ENCODE data around the gene ADGRV1. TPM values are rescaled to one million over a fixed set of nuclear protein-coding genes. Genes with fewer than 3 reads are reported as not detected.

The ADGRV1 gene
- total RNA-seq, 1 donor from 2014 or later: 0.13 TPM

GRCh38 chr5:90533794-90534193 is 24.8 kb upstream of the ADGRV1 start:
- intact Hi-C loops (cut with micrococcal nuclease): loop anchor here (5.0 kb wide), 1 partner anchor 249 kb away; no protein-coding TSS in a partner anchor
- Mint-ChIP-seq H3K36me3 (ENCODE audit: low read depth) (peaks cover 8% of the 10 kb centered on the region), H3K27me3 (peaks cover 39% of the 10 kb centered on the region), H3K4me3 (no peak overlapping the region), H3K27ac (no peak overlapping the region), H3K9me3 (no peaks in the 10 kb centered on the region), H3K4me1 (peaks cover 6% of the 10 kb centered on the region)
- no peak for ATAC-seq (ENCODE audit: low read depth)
- TF ChIP-seq CTCF (IDR thresholded peaks at IDR 0.05): no peak
- CTCF ChIA-PET: no interaction called here
- POLR2A ChIA-PET: no interaction called here
- no peak for DNase-seq

- ChIA-PET CTCF (no interaction called here), POLR2A (no interaction called here)
- Mint-ChIP-seq H3K9me3 (no peaks in the 10 kb centered on the region), H3K4me3 (no peak overlapping the region), H3K27ac (no peak overlapping the region), H3K4me1 (peaks cover 1% of the 10 kb centered on the region), H3K36me3 (ENCODE audit: low read depth) (peaks cover 2% of the 10 kb centered on the region), H3K27me3 (peaks cover 44% of the 10 kb centered on the region)
- DNase-seq: no peak
- no peak for TF ChIP-seq CTCF (IDR thresholded peaks at IDR 0.05)
- no peak for ATAC-seq (ENCODE audit: low read depth)
- intact Hi-C loops (cut with micrococcal nuclease): loop anchor here (5.0 kb wide), 1 partner anchor 247 kb away; no protein-coding TSS in a partner anchor
Observed at GRCh38 chr5:90534922-90535321, 23.7 kb upstream of the ADGRV1 start.

GRCh38 chr5:90542827-90543519 is 15.6 kb upstream of the ADGRV1 start:
- ChIA-PET CTCF (no interaction called here), POLR2A (no interaction called here)
- Mint-ChIP-seq H3K4me3 (no peak overlapping the region), H3K4me1 (no peaks in the 10 kb centered on the region), H3K27ac (no peak overlapping the region), H3K36me3 (ENCODE audit: low read depth) (no peaks in the 10 kb centered on the region), H3K9me3 (no peaks in the 10 kb centered on the region), H3K27me3 (peaks cover 42% of the 10 kb centered on the region)
- ATAC-seq (ENCODE audit: low read depth): no peak
- DNase-seq: no peak
- intact Hi-C loops (cut with micrococcal nuclease): no loop called here
- TF ChIP-seq CTCF (IDR thresholded peaks at IDR 0.05): no peak

DNA sequence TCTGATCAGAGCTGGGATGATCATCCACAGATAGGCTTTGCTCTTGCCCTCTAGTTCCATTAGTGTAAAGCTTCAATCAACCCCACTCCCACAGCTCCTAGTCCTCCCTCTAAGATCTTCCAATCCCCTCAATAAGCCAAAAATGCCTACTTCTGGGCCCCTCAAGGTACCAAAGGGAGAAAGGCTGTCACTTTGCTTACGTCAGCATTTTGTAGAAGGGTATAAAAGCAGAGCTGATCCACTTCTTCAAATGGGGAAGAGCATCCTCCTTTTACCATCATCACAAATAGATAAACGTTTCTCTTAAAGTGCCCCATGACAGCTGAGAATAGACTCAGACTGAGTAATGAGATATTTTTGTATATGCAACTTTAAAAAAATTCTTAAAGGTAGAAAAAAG is 13.1 kb upstream of the ADGRV1 start:
- H3K27ac Mint-ChIP-seq: no peak overlapping the region
- H3K9me3 Mint-ChIP-seq: no peaks in the 10 kb centered on the region
- H3K4me3 Mint-ChIP-seq: no peak overlapping the region
- ChIA-PET POLR2A (no interaction called here), CTCF (no interaction called here)
- DNase-seq (no peak), ATAC-seq (ENCODE audit: low read depth) (no peak)
- intact Hi-C loops (cut with micrococcal nuclease): no loop called here
- no peak for TF ChIP-seq CTCF (IDR thresholded peaks at IDR 0.05)
- no peaks in the 10 kb centered on the region for H3K36me3 Mint-ChIP-seq (ENCODE audit: low read depth)
- H3K4me1 Mint-ChIP-seq: peaks cover 2% of the 10 kb centered on the region
- H3K27me3 Mint-ChIP-seq: peaks cover 26% of the 10 kb centered on the region

- Mint-ChIP-seq H3K4me3 (no peak overlapping the region), H3K4me1 (peaks cover 4% of the 10 kb centered on the region), H3K27ac (no peak overlapping the region), H3K27me3 (peaks cover 23% of the 10 kb centered on the region), H3K36me3 (ENCODE audit: low read depth) (no peaks in the 10 kb centered on the region), H3K9me3 (no peaks in the 10 kb centered on the region)
- ChIA-PET POLR2A (no interaction called here), CTCF (interaction anchor here (0.7 kb wide), 1 partner anchor 73 kb away, joined by 7 read pairs; no protein-coding TSS in a partner anchor)
- TF ChIP-seq CTCF (IDR thresholded peaks at IDR 0.05): no peak
- DNase-seq (no peak), ATAC-seq (ENCODE audit: low read depth) (no peak)
- intact Hi-C loops (cut with micrococcal nuclease): no loop called here
Observed at GRCh38 chr5:90546216-90546837, 12.3 kb upstream of the ADGRV1 start.

All from activated B cell treated with CpG ODN at 0.5 μM for 24 hours (primary cell).